HG03342 (cell line): ENCODE data around the gene GDF7.
A peak's percentile ranks its signal among the peaks of the same experiment; 100 is the strongest.

Experiments used
- ATAC-seq: cut with Tn5 transposase; IDR thresholded peaks from one replicate; pipeline ENCODE4 v1.9.1; 2021; ENCODE audit warnings: mild to moderate bottlenecking, moderate library complexity; ENCODE audit not compliant: unreplicated experiment

The GDF7 gene

DNA sequence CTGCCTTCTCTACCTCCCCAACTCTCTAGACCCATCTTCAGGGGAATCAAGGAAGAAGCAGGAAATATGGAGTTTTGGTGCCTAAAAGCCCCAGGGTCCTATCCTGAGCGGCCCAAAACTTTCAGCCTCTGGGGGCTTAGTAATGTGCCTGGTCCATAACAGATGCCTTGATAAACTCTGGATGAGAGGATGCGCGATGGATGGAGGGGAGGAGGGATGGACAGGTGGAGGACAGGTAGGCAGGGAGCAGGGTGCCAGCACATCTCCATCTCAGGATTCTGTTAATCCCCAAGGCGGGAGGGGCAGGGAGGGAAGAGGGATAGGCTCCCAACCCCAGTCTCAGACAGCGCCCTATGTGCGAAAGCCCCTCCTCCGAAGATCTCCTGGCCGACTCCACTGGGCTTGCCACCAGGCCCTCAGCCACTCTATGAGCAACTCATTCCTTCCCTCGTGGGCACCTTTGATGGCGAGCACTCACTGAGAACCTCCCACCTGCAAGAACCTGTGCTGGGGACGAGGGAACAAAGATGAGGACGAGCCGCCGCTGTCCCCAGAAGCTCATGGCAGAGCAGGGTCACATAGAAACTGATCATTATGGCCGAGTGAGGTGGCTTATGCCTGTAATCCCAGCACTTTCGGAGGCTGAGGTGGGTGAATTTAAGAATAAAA is 39.1 kb upstream of the GDF7 start:
- ATAC-seq, result no peak

- ATAC-seq, result no peak
Observed at GRCh38 chr2:20629181-20629580, 37.8 kb upstream of the GDF7 start.

DNA sequence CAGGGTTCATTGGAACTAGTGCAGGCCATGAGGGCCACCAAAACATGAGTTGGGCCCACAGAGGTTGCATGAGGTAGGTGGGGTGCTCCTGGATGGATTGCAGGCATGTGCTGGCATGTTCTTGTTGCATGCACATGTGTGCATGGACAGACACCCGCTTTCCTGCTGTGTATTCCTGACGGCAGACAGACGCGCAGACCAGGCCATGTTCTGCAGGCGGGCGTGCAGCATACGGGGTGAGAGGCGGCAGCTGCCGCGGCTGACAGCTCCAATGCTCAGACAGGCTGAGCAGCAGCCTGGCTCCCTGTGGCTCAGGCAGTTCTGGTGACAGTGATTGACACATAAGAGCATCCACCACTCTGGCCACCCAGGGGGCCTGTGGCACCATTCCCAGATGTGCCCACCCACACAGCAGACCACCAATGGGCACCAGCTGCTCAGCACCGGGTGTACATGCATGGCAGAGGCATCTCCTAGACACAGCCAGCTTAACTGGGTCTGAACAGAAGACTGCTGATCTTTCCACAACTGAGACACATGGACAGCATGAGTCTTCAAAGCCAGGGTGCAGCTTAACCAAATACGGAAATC is 37.3 kb upstream of the GDF7 start:
- no peak for ATAC-seq

- ATAC-seq, result no peak
Observed at GRCh38 chr2:20630967-20631366, 36.0 kb upstream of the GDF7 start.

DNA sequence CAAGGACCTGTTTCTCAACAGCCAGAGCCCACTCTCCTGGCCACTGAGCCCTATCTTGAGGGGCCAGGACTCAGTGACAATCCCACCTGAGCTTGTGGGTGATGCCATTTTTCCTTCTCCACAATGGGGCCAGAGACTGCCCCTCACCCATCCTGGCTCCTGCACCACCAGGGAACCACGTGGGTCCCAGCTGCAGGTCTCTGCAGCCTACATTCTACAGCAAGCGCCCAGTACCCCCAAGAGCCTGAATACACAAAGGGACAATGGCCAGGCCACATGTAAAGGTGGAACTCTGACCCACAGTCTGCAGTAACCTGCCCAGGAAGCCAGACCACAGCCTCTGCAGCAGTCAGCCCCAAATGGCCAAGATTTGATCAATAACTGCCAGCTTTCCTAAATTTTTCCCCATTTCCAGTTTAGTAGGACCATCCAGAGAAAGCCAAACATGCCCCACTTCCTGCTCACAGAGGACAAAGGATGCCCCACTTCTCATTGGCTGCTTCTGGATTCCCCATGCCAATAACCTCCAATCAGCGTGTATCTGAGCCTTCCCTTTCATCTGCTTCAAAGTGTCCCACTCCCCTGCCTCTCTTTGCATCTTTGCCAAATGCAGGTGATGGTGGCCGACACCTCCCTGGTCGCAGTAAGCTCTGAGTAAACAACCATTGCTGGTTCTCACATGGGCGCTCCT is 35.2 kb upstream of the GDF7 start:
- no peak for ATAC-seq

DNA sequence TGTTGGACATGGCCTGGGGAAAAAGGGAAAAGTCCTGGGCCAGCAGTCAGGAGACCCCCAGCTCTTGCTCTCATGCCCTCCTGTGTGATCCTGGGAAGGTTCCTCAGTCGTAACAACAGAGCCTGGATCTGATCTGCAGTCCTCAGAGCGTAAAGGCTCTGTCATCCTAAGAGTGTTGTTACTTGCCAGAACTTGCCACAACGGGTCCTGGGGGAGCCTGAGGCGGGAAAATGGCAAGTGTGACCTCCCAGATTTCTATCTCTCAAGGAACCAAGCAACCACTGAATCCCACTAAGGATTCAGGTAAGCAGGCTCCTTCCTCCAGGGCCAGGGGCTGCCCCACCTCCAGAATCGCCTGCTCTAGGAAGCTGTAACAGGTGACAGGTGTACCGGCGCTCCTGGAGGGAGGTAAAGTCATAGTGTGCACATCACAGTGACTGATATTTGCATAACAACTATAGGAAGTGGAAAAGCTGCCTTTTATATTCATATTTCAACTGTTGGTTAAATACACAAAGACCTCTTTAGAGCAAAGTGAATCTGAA is 34.4 kb upstream of the GDF7 start:
- no peak for ATAC-seq

- ATAC-seq, result no peak
Observed at GRCh38 chr2:20633001-20633400, 33.9 kb upstream of the GDF7 start.

DNA sequence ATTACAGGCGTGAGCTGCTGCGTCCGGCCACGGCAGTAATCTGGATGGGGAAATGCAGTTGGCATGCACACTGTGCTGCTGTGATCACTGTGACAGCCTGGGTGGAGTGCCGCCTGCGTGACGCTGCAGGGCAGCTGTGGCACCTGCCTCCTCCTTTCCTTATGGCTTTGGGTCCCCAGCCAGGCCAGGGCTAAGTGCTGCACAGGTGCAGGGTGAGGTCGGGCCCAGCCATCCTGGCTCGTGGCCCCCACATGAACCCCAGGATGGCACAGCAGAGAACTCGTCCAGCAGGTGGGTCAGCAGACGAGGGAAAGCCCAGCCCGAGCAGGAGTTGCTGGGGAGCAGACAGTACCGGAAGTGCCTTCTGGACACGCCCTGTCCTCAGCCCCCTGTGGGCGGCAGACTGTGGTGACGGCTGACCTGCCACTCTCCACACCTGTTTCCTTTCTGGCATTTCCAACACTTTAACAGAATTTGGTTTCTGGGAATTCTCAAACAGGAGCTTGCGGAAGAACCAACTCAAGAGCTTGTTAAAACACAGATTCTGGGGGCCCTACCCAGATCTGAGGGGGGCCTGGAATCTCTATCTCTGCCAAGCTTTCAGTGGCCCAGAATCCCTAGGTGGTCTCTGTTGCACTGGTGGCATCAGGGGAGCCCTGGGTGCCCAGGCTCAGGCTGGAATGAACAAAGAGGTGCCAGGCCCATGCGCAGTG is 33.0 kb upstream of the GDF7 start:
- ATAC-seq, result no peak

- no peak for ATAC-seq
Observed at GRCh38 chr2:20634507-20635112, 32.3 kb upstream of the GDF7 start.

DNA sequence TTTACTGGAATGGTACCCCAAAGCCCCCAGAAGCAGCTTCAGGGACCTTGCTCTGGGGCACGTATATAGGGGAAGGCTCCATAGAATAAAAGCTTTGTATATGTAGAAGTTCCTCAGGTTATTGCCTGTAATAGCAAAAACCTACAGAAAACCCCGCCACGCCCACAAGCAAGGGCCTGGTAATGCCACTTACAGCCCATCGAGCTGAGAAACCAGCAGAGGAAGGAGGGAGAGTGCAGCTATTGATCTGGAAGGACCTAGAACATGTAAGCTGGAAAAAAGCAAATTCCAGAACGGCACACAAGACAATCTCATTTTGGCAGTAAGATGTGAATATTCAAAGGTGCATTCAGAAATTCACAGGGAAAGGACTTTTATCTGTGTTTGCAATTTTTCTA is 31.8 kb upstream of the GDF7 start:
- no peak for ATAC-seq

DNA sequence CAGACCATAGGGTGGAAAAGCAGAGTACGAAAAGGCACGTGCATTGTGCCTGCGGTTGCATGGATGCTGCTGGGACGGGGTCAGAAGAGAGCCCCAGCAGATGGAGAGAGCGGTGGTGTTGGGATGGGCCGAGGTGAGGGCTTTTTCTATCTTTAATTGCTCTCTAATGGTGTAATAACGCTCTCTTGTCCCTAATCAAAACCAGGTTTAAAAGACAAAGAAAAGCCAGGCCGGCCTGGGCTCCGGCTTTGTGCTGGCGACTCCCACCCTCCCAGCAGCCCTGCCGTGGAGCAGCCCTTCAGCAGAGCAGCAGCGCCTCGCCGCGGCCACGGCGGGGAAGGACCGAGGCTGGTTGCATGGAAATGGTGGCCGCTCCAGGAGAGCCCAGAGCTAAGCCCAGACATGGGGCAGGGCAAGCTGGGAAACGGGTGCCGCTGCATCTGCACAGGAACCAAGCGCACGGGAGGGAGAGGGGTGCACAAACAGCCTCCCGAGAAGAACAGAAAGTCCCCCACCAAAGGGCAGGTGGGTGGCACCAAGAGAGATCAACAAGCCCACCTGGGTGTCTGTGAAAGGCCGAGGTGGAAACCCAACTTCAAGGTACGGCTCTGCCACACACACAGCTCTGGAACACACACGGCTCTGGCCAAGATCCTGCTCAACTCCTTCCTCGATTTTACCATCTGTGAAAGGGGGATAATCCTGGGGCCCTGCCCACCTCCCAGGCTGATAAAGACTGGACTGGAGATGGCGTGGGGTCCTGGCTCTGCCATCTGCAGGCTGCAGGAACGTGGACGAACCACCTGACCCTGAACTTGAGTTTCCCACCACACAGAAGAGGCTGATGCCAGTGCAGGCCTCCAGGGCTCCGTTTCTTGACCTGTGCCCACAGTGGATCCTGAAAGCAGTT is 31.0 kb upstream of the GDF7 start:
- ATAC-seq, result peak; percentile 42

GRCh38 chr2:20637147-20637546 is 29.8 kb upstream of the GDF7 start:
- ATAC-seq, result no peak

DNA sequence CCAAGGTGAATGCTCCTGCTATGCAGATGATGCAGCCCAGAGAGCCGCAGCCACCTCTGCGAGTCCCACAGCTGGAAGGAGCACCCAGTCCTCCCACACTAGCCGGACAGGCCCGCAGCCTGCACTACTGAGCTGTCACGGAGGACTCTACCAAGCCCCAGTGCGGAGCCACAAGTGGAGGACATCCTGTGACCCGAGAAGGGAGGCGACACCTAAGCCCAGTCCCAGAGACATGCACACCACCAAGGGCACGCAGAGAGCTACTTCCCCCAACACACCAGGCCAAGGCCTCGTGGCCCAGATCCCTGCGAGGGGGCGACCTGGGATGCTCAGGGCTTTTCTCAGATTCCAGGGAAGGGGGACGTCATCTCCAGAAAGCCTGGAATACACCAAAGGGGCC is 28.9 kb upstream of the GDF7 start:
- no peak for ATAC-seq

- no peak for ATAC-seq
Observed at GRCh38 chr2:20638646-20639430, 28.1 kb upstream of the GDF7 start.

- ATAC-seq, result no peak
Observed at GRCh38 chr2:20640411-20641122, 26.4 kb upstream of the GDF7 start.

- no peak for ATAC-seq
Observed at GRCh38 chr2:20641123-20641985, 25.6 kb upstream of the GDF7 start.

GRCh38 chr2:20642055-20642971 is 24.6 kb upstream of the GDF7 start:
- peak; percentile 97 for ATAC-seq
